Upper lobe of right lung (tissue), 1 donor: ENCODE data around the gene SCCPDH. TPM values are rescaled to one million over a fixed set of nuclear protein-coding genes. Genes with fewer than 3 reads are reported as not detected.

Experiments used
- ATAC-seq: fragments of 200-7000 bp; cut with Tn5 transposase; one replicate; pipeline ENCODE4 v1.9.1; 2020; ENCODE audit warnings: mild to moderate bottlenecking, moderate library complexity
- DNase-seq: peaks from one replicate; pipeline ENCODE4 v3.0.0-alpha.2; 2020
- H3K27ac ChIP-seq: fragments of 200-600 bp; one replicate; pipeline ENCODE4 v1.8.0; 2022
- H3K27me3 ChIP-seq: fragments of 200-600 bp; one replicate; pipeline ENCODE4 v1.8.0; 2022; ENCODE audit warnings: mild to moderate bottlenecking
- H3K36me3 ChIP-seq: fragments of 200-600 bp; one replicate; pipeline ENCODE4 v1.8.0; 2022
- H3K4me1 ChIP-seq: fragments of 200-600 bp; one replicate; pipeline ENCODE4 v1.8.0; 2022
- H3K4me3 ChIP-seq: fragments of 200-600 bp; one replicate; pipeline ENCODE4 v1.8.0; 2022; ENCODE audit warnings: mild to moderate bottlenecking
- H3K9me3 ChIP-seq: fragments of 200-600 bp; one replicate; pipeline ENCODE4 v1.8.0; 2022
- CTCF ChIP-seq: fragments of 200-600 bp; IDR thresholded peaks from one replicate; pipeline ENCODE4 v1.8.0; 2022; ENCODE audit warnings: antibody characterized with exemption
- intact Hi-C: fragments of 100-400 bp; cut with DNase I; formaldehyde crosslinking; loops from one replicate; pipeline ENCODE4 v1.11.0; 2022
- total RNA-seq: library from RNA; stranded (reverse); fragmentation: NEBNext Ultra II Directional; extraction: Animal tissue kit (Norgen Biotek cat#: 25700); gene quantifications from one replicate; pipeline ENCODE4 v1.2.1, GENCODE V29; 2021
- donor health status: DM: no; HTN: yes; CAD: no; lungs with severe emphysema.

The SCCPDH gene
- total RNA-seq, 1 donor from 2014 or later, result 23.4 TPM

GRCh38 chr1:246698466-246699094, 25.6 kb upstream of the SCCPDH start:
- intact Hi-C loops, result loop anchor here (10.0 kb wide), 1 partner anchor 194 kb away; the partner anchor contains the start of gene SMYD3
- ATAC-seq (no peak), DNase-seq (no peak)
- peak overlapping the region; percentile 49 for H3K4me3 ChIP-seq
- peak overlapping the region; percentile 63 for H3K27ac ChIP-seq
- TF ChIP-seq CTCF, result no peak
- H3K9me3 ChIP-seq, result no peaks in the 10 kb centered on the region
- H3K27me3 ChIP-seq, result no peaks in the 10 kb centered on the region
- H3K36me3 ChIP-seq, result no peaks in the 10 kb centered on the region
- H3K4me1 ChIP-seq, result peaks cover 9% of the 10 kb centered on the region

- peaks cover 9% of the 10 kb centered on the region for H3K4me1 ChIP-seq
- peak overlapping the region; percentile 49 for H3K4me3 ChIP-seq
- no peaks in the 10 kb centered on the region for H3K36me3 ChIP-seq
- peak overlapping the region; percentile 63 for H3K27ac ChIP-seq
- H3K9me3 ChIP-seq, result no peaks in the 10 kb centered on the region
- ATAC-seq (peak; percentile 97), DNase-seq (peak; percentile 87)
- TF ChIP-seq CTCF, result peak; percentile 87
- intact Hi-C loops, result loop anchor here (10.0 kb wide), 1 partner anchor 194 kb away; the partner anchor contains the start of gene SMYD3
- no peaks in the 10 kb centered on the region for H3K27me3 ChIP-seq
Measured at GRCh38 chr1:246699095-246699735, 25.0 kb upstream of the SCCPDH start.

GRCh38 chr1:246703581-246703980, 20.6 kb upstream of the SCCPDH start:
- Histone ChIP-seq H3K27me3 (no peaks in the 10 kb centered on the region), H3K9me3 (no peaks in the 10 kb centered on the region), H3K4me3 (no peak overlapping the region), H3K27ac (no peak overlapping the region), H3K4me1 (peaks cover 7% of the 10 kb centered on the region), H3K36me3 (no peaks in the 10 kb centered on the region)
- DNase-seq, result no peak
- no peak for ATAC-seq
- intact Hi-C loops, result no loop called here
- TF ChIP-seq CTCF, result no peak

GRCh38 chr1:246705368-246705767, 18.8 kb upstream of the SCCPDH start:
- H3K4me1 ChIP-seq, result no peaks in the 10 kb centered on the region
- H3K27ac ChIP-seq, result no peak overlapping the region
- H3K27me3 ChIP-seq, result no peaks in the 10 kb centered on the region
- TF ChIP-seq CTCF, result no peak
- no peaks in the 10 kb centered on the region for H3K36me3 ChIP-seq
- no peak overlapping the region for H3K4me3 ChIP-seq
- no peaks in the 10 kb centered on the region for H3K9me3 ChIP-seq
- DNase-seq (no peak), ATAC-seq (no peak)
- intact Hi-C loops, result no loop called here

GRCh38 chr1:246708166-246708565, 16.0 kb upstream of the SCCPDH start:
- no peak for DNase-seq
- no peak overlapping the region for H3K27ac ChIP-seq
- no peaks in the 10 kb centered on the region for H3K4me1 ChIP-seq
- intact Hi-C loops, result no loop called here
- no peaks in the 10 kb centered on the region for H3K27me3 ChIP-seq
- no peak for ATAC-seq
- no peaks in the 10 kb centered on the region for H3K36me3 ChIP-seq
- H3K4me3 ChIP-seq, result no peak overlapping the region
- H3K9me3 ChIP-seq, result no peaks in the 10 kb centered on the region
- TF ChIP-seq CTCF, result no peak
